Activated T-cell treated with anti-CD3 and anti-CD28 coated beads, Interleukin-2, amount 50 U/mL, for 24 hours (primary cell): ENCODE measurements around the gene COX6A2.

Experiments
- DNase-seq: peaks from one replicate; pipeline ENCODE4 v3.0.0-alpha.2; 2020
- H3K27ac Mint-ChIP-seq: 2 replicates; pipeline ENCODE4 v1.8.0; 2020; ENCODE audit warnings: mild to moderate bottlenecking, mixed read lengths
- H3K27me3 Mint-ChIP-seq: 2 replicates; pipeline ENCODE4 v1.8.0; 2020; ENCODE audit warnings: mixed read lengths
- H3K36me3 Mint-ChIP-seq: 2 replicates; pipeline ENCODE4 v1.8.0; 2020; ENCODE audit warnings: low read depth, mixed read lengths
- H3K4me1 Mint-ChIP-seq: 2 replicates; pipeline ENCODE4 v1.8.0; 2020; ENCODE audit warnings: low read depth, mixed read lengths
- H3K4me3 Mint-ChIP-seq: 2 replicates; pipeline ENCODE4 v1.8.0; 2020; ENCODE audit warnings: mild to moderate bottlenecking, moderate library complexity, mixed read lengths
- H3K9me3 Mint-ChIP-seq: 2 replicates; pipeline ENCODE4 v1.8.0; 2020; ENCODE audit warnings: mixed read lengths

COX6A2 gene

DNA sequence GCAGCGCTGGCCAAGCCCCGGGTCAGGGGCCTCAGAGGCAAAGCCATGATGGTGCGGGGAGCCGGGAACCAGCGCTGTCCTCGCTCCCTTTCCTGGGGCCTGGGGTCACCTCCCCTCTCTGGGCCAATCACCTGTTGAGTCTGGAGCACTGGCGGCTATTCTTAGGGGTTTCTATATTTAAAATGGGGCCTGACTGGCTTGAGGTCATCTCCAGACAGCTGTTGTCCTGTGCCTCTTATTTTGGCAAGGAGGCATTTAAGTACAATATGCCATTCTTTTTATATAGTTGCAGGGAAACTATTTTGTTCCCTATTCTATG is at the start of gene COX6A2:
COX6A2 (minus strand) TSS at position 82 of the 319 bp plus-strand sequence; CDS start at position 47, 35 bp downstream.
- H3K27ac Mint-ChIP-seq = no peak within 1 kb of the TSS
- no peaks in the 10 kb centered on the region for H3K9me3 Mint-ChIP-seq
- H3K36me3 Mint-ChIP-seq = no peaks in the 10 kb centered on the region
- H3K4me3 Mint-ChIP-seq = no peak within 1 kb of the TSS
- H3K27me3 Mint-ChIP-seq = peaks cover 21% of the 10 kb centered on the region
- peaks cover 14% of the 10 kb centered on the region for H3K4me1 Mint-ChIP-seq
- no peak for DNase-seq

DNA sequence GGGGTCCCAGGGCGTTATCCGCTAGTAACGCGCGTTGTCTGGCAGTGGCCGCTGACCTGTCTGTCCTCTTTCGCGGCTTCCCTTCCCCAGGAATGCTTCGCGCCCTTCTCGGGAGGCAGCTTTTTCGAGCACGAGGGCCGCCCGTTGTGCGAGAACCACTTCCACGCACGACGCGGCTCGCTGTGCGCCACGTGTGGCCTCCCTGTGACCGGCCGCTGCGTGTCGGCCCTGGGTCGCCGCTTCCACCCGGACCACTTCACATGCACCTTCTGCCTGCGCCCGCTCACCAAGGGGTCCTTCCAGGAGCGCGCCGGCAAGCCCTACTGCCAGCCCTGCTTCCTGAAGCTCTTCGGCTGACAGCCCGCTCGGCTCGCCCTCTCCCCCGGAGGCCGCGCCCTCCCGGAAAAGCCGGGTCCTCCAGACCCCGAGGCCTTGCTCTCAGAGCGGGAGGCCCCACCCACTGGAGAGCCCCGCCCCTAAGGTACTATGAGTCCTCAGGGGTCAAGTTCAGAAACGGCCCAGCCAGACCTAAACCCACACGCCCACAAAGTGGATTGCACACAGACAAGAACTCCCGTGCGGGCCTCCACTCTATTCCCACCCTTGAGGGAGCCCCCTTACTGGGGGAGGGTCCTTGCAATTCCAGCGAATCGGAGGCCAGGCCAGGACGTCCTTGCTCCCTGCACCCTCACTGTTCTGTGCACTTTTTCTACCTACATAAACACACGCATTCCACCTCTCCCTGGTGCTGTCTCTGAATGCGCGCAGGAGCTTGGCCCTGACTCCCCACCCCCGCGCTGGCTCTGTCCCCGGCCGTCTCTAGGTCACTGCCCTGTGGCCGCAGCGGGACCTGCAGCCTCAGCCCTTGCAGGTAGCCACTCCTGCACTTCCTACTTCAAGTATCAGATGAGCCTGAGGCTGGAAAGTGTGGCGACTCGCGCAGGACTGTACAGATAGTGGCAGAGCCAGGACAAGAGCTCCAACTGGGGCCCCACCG is 49.4 kb upstream of the COX6A2 start:
- H3K36me3 Mint-ChIP-seq = no peaks in the 10 kb centered on the region
- DNase-seq = peak; percentile 65
- H3K27ac Mint-ChIP-seq = no peak overlapping the region
- H3K4me3 Mint-ChIP-seq = peak overlapping the region; percentile 68
- H3K27me3 Mint-ChIP-seq = peaks cover 24% of the 10 kb centered on the region
- H3K4me1 Mint-ChIP-seq = peaks cover 27% of the 10 kb centered on the region
- H3K9me3 Mint-ChIP-seq = no peaks in the 10 kb centered on the region

DNA sequence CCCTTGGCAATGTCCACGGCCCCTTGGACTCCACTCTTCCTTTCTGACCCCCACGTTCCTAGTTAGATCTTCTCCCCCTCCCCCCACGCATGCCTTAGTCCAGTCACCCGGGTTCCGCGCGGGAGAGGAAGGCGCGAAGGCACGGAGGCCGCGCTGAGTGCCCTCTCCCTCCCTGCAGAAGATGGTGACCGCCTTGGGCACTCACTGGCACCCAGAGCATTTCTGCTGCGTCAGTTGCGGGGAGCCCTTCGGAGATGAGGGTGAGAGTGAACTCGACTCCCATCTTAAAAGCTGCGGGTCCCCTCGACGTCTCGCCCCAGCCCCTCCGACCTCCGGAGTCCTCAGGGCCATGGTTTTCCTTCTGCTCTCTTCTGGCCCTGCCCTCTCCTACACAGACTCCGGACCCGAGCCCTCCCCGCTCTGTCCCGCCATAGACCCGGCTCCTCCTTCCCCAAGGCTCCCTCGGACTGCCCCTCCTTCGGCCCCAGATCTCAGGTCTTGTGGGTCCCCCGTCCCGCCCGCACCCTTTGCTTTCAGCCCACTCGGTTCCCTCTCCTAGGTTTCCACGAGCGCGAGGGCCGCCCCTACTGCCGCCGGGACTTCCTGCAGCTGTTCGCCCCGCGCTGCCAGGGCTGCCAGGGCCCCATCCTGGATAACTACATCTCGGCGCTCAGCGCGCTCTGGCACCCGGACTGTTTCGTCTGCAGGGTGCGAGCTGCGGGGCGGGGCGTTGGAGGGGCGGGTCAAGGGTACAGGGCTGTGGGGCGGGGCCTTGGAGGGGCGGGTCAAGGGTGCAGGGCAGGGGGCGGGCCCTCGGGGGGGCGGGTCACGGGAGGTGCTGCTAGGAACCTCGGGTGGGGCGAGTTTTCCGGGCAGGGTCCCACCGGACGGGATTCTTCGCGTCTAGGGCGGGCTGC is 48.4 kb upstream of the COX6A2 start:
- H3K27me3 Mint-ChIP-seq = peaks cover 27% of the 10 kb centered on the region
- no peaks in the 10 kb centered on the region for H3K36me3 Mint-ChIP-seq
- DNase-seq = peak; percentile 90
- peak overlapping the region; percentile 14 for H3K27ac Mint-ChIP-seq
- H3K4me3 Mint-ChIP-seq = peak overlapping the region; percentile 74
- H3K9me3 Mint-ChIP-seq = no peaks in the 10 kb centered on the region
- H3K4me1 Mint-ChIP-seq = peaks cover 29% of the 10 kb centered on the region

DNA sequence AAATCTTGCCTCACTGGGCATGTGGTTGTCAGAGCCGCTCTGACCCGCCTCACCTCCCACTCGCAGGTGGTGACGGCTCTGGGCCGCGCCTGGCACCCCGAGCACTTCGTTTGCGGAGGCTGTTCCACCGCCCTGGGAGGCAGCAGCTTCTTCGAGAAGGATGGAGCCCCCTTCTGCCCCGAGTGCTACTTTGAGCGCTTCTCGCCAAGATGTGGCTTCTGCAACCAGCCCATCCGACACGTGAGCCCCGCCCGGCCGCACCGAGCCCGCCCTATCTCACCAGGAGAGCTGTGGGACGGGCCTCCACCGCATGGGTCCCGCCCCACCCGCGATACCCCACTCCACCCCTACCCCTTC is 47.8 kb upstream of the COX6A2 start:
- H3K36me3 Mint-ChIP-seq = no peaks in the 10 kb centered on the region
- H3K4me3 Mint-ChIP-seq = peak overlapping the region; percentile 74
- H3K27ac Mint-ChIP-seq = no peak overlapping the region
- H3K27me3 Mint-ChIP-seq = peaks cover 33% of the 10 kb centered on the region
- no peaks in the 10 kb centered on the region for H3K9me3 Mint-ChIP-seq
- H3K4me1 Mint-ChIP-seq = peaks cover 29% of the 10 kb centered on the region
- DNase-seq = no peak

DNA sequence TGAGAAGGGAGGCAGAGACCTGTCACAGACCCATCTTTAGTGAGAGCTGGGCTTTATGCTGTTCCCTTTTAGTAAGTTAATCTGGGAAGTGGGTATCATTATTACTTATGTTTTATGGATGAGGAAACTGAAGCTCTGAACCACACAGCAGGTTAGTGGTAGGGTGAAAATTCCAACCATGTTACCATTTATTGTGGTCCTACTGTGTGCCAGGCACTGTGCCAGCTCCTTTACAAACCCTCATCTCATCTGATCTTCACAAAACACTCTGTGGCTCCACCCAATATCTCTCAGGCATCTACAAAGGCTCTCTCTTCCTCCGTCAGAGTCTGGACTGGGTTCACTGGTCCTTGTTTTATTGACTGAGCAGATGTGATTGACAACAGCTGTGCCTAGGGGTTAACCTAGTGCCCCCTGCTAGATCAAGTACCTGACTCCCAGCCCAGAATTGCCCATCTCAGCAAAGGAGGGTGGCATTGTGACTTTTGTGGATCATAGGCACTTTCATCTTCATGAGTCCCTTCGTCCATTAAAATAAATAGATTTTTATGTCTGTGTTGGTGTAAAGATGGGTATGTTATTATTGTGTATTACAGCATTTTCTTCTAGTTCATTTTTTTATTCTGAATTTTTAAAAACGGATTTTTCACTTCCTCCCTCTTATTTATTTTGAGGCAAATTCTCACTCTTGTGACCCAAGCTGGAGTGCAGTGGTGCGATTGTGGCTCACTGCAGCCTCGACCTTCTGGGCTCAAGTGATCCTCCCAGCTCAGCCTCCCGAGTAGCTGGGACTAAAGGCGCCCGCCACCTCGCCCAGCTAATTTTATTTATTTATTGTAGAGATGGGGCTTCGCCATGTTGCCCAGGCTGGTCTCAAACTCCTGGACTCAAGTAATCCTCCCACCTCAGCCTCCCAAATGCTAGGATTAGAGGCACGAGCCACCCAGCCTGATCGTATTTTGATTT is 46.9 kb upstream of the COX6A2 start:
- Mint-ChIP-seq H3K27me3 (peaks cover 33% of the 10 kb centered on the region), H3K4me3 (no peak overlapping the region), H3K9me3 (no peaks in the 10 kb centered on the region), H3K27ac (no peak overlapping the region), H3K4me1 (peaks cover 29% of the 10 kb centered on the region), H3K36me3 (no peaks in the 10 kb centered on the region)
- DNase-seq = no peak

DNA sequence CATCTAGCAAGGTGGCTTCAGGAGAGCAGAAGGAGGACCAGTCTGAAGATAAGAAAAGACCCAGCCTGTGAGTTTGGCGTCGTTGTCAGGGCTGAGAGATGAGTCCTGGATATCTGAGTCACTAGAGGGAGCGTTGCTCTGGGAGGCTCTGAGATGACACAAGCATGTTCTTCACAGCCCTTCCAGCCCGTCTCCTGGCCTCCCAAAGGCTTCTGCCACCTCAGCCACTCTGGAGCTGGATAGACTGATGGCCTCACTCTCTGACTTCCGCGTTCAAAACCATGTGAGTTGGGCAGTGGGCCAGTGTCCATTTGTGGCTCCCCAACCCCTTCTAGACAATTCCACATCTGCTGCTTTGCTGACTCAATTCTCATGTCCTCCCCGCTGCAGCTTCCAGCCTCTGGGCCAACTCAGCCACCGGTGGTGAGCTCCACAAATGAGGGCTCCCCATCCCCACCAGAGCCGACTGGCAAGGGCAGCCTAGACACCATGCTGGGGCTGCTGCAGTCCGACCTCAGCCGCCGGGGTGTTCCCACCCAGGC is 46.1 kb upstream of the COX6A2 start:
- Mint-ChIP-seq H3K36me3 (no peaks in the 10 kb centered on the region), H3K9me3 (no peaks in the 10 kb centered on the region), H3K4me1 (peaks cover 29% of the 10 kb centered on the region), H3K4me3 (no peak overlapping the region), H3K27ac (no peak overlapping the region), H3K27me3 (peaks cover 33% of the 10 kb centered on the region)
- DNase-seq = no peak

DNA sequence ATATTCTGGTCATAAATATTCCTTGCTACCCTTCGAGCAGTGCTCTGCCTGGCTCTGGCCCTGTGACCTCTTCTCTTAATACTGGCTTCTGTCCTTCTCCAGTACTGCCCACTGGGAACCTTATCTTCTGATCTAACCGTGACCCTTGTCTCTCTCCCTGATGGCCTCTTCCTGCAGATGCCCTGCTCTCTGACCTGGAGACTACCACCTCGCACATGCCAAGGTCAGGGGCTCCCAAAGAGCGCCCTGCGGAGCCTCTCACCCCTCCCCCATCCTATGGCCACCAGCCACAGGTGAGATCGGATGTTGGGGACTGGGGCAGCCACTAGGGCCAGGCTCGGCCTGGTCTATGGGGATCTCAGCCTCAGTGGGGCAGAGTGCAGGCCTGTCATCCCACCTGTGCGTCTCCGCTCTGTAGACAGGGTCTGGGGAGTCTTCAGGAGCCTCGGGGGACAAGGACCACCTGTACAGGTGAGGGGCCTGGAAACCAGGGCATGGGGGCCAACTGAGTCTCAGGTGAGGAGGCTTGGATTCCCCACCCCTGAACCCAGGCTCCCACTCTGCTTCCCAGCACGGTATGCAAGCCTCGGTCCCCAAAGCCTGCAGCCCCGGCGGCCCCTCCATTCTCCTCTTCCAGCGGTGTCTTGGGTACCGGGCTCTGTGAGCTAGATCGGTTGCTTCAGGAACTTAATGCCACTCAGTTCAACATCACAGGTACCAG is 45.3 kb upstream of the COX6A2 start:
- Mint-ChIP-seq H3K4me3 (no peak overlapping the region), H3K27ac (no peak overlapping the region), H3K36me3 (no peaks in the 10 kb centered on the region), H3K4me1 (peaks cover 29% of the 10 kb centered on the region), H3K9me3 (no peaks in the 10 kb centered on the region), H3K27me3 (peaks cover 33% of the 10 kb centered on the region)
- DNase-seq = no peak

DNA sequence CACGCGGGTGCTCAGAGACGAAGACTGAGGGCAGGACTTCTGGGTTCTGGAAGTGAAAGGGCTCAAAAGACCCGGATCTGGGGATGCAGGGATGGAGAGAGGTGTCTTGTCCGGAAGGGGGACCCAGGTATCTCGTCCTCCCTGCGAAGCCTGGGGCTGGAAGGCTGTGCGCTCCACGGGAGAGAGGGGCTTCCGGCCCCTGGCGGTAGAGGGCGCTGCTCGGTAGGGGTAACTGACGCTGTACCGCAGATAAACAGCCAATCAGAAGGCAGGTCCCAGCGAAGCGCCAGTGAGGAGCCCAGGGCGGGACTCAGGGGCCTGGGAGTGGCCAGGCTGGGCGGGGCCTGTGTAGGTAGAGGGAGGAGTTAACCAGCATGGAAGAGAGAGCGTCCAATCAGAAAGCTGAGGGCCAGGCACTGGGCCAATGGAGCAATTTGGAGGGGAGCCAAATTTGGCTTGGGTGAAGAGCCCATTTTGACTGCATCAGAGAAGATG is 44.6 kb upstream of the COX6A2 start:
- Mint-ChIP-seq H3K27ac (no peak overlapping the region), H3K36me3 (no peaks in the 10 kb centered on the region), H3K4me3 (peak overlapping the region; percentile 70), H3K27me3 (peaks cover 33% of the 10 kb centered on the region), H3K4me1 (peaks cover 29% of the 10 kb centered on the region), H3K9me3 (no peaks in the 10 kb centered on the region)
- peak; percentile 60 for DNase-seq

DNA sequence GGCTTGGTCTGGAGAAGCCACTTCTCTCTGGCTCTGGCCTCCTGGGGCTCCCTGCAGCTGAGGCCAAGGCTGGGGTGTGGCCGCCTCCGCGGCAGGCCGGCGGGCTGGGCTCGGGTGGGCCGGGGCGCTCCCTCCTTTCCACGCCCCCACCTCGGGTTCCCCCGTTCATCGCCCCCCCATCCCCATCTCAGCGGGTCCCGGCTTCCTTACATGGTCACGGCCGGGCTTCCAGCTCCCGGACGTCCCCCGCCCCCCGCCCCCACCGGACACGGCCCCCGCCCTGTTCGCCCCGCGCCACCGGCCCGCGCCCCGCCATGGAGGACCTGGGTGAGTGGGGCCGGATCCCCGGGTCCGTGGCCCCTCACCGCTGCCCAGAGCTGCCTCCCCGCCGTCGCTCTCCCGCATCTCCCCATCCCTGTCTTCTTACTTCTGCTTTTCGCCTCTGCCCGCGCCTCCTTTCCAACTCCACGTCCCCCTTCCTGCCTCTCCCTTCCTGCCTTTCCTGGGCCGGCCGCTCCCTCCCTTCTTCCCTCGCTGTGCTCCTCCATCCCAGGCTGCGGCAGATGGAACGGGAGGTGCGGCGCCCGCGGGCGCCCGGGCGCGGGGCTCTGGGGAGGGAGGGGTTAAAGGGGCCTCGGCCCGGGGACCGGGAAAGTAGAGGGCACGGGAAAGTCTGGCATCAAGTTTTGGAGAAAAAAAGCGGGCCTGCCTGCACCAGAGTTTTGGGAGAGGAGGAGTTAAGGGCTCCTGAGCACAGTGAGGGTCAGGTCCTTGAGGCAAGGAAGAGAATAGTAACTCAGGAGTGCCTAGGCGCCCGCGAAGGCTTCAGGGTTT is 43.9 kb upstream of the COX6A2 start, which contains the start of gene TGFB1I1:
TGFB1I1 (plus strand) TSS at position 278 of the 834 bp plus-strand sequence; CDS start at position 315, 37 bp downstream.
- Mint-ChIP-seq H3K4me1 (peaks cover 29% of the 10 kb centered on the region), H3K9me3 (no peaks in the 10 kb centered on the region), H3K4me3 (peak within 1 kb of the TSS; percentile 70), H3K36me3 (peaks cover 5% of the 10 kb centered on the region), H3K27ac (no peak within 1 kb of the TSS), H3K27me3 (peaks cover 33% of the 10 kb centered on the region)
- DNase-seq = no peak

DNA sequence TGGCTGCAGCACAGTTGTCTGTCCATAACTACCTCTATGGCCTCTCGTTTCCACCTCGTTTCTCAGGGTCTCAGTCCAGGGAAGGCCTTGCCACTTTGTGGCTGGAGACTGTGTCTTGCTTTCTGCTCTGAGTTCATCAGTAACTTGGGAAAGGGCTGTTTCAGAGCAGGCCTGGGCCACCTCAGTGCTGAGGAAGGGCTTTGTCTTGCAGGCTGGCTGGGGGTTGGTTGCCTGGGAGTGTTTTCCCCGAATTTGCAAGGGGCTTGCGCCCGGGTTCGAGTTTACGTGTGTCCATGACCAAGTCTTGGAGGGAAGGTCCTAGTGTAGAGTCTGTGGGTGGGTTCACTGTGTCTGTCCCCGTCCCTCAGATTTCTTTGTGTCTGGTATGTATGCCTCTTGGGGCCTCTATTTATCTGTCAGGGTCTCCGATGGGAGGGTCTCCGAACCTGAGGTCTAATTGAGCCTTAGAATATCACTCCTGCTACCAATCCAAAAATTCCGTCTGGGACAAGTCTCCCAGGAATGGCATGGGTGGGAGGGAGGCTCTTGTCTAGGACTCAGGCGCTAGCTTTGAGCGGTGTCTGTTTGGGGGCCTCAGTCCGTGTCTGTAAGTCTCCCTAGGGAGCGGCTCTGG is 43.2 kb upstream of the COX6A2 start:
- Mint-ChIP-seq H3K27ac (no peak overlapping the region), H3K9me3 (no peaks in the 10 kb centered on the region), H3K4me1 (peaks cover 28% of the 10 kb centered on the region), H3K27me3 (peaks cover 31% of the 10 kb centered on the region), H3K4me3 (no peak overlapping the region), H3K36me3 (peaks cover 10% of the 10 kb centered on the region)
- no peak for DNase-seq

DNA sequence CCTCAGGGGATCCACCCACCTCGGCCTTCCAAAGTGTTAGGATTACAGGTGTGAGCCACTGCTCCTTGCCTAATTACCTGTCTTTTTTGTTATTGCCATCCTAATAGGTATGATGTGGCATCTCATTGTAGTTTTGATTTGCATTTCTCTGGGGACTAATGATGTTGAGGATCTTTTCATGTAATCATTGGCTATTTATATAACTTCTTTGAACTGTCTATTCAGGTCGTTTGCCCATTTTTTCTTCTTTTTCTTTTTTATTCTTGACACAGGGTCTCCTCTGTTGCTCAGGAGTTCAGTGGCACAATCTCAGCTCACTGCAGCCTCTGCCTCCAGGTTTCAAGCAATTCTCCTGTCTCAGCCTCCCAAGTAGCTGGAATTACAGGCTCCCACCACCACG is 42.5 kb upstream of the COX6A2 start:
- no peak for DNase-seq
- H3K36me3 Mint-ChIP-seq = peaks cover 17% of the 10 kb centered on the region
- no peaks in the 10 kb centered on the region for H3K9me3 Mint-ChIP-seq
- peaks cover 22% of the 10 kb centered on the region for H3K4me1 Mint-ChIP-seq
- no peak overlapping the region for H3K27ac Mint-ChIP-seq
- no peak overlapping the region for H3K4me3 Mint-ChIP-seq
- H3K27me3 Mint-ChIP-seq = peaks cover 24% of the 10 kb centered on the region

DNA sequence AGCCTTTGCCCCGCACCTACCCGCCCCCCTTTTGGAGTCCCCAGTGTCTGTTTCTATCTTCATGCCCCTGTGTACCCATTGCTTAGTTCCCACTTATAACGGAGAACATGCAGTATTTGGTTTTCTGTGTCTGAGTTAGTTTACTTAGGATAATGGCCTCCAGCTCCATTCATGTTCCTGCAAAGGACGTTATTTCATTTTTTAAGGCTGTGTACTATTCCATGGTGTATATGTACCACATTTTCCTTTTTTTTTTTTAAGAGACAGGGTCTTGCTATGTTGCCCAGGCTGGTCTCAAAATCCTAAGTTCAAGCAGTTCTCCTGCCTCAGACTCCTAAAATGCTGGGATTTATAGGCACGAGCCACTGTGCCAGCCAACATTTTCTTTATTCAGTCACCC is 39.7 kb upstream of the COX6A2 start:
- Mint-ChIP-seq H3K27ac (no peak overlapping the region), H3K9me3 (no peaks in the 10 kb centered on the region), H3K4me3 (no peak overlapping the region), H3K4me1 (peaks cover 21% of the 10 kb centered on the region), H3K36me3 (peaks cover 41% of the 10 kb centered on the region), H3K27me3 (peaks cover 13% of the 10 kb centered on the region)
- no peak for DNase-seq
